Sigmoid colon (tissue), 7 donors: Measurements from ENCODE around the gene USP25. TPM values are rescaled to one million over a fixed set of nuclear protein-coding genes. Genes with fewer than 3 reads are reported as not detected.

ENCODE experiments used
- DNase-seq: peaks from one replicate; pipeline ENCODE4 v3.0.0-alpha.2; 2019
- H3K27ac ChIP-seq, 4 donors: fragments of 200-600 bp; sonication (generic); one replicate each; pipeline ENCODE4 v1.5.1; 2016 to 2019; ENCODE audit warnings: mild to moderate bottlenecking in 1 of 4
- H3K27me3 ChIP-seq, 3 donors: fragments of 200-600 bp; sonication (generic); one replicate each; pipeline ENCODE4 v1.5.1; 2019; ENCODE audit warnings: mild to moderate bottlenecking in 1 of 3
- H3K36me3 ChIP-seq, 4 donors: fragments of 200-600 bp; sonication (generic); one replicate each; pipeline ENCODE4 v1.5.1; 2016 to 2019
- H3K4me1 ChIP-seq, 4 donors: fragments of 200-600 bp; sonication (generic); one replicate each; pipeline ENCODE4 v1.5.1; 2017 to 2019
- H3K4me3 ChIP-seq, 4 donors: fragments of 200-600 bp; sonication (generic); one replicate each; pipeline ENCODE4 v1.5.1; 2017 to 2019; ENCODE audit warnings: mild to moderate bottlenecking in 2 of 4, moderate library complexity in 1 of 4
- H3K9me3 ChIP-seq, 4 donors: fragments of 200-600 bp in 3 of 4; sonication (generic) in 3 of 4; one replicate each; pipeline versions ENCODE4 v1.5.1 to v1.6.1; 2013 to 2019
- CTCF ChIP-seq, 4 experiments: fragments of 450-650 bp in 3 of 4; fragments of 200-600 bp in 1 of 4; IDR thresholded peaks; one replicate each; pipeline ENCODE4 v1.5.1; 2016 to 2019; ENCODE audit warnings: antibody characterized with exemption in 4 of 4, mild to moderate bottlenecking in 3 of 4, moderate library complexity in 2 of 4
- EP300 ChIP-seq, 4 donors: sonication (generic); formaldehyde crosslinking; IDR thresholded peaks; one replicate each; pipeline ENCODE4 v1.6.1; 2017; ENCODE audit warnings: antibody characterized with exemption in 4 of 4
- POLR2A ChIP-seq, 2 donors: fragments of 450-650 bp; IDR thresholded peaks; one replicate each; pipeline ENCODE4 v1.6.1; 2016; ENCODE audit warnings: antibody characterized with exemption in 2 of 2, mild to moderate bottlenecking in 2 of 2, moderate library complexity in 2 of 2
- POLR2AphosphoS5 ChIP-seq, 4 donors: sonication (generic); formaldehyde crosslinking; IDR thresholded peaks; one replicate each; pipeline ENCODE4 v1.6.1; 2017; ENCODE audit warnings: antibody characterized with exemption in 4 of 4
- WGBS, 2 donors: extraction: QIAGEN DNeasy Blood & Tissue Kit; methylation state at CpG; one replicate each; pipeline ENCODE4 v1.1.7; 2013; 5-methylcytosine and 5-hydroxymethylcytosine counted together
- intact Hi-C: fragments of 100-400 bp; cut with DNase I; formaldehyde crosslinking; loops from one replicate; pipeline ENCODE4 v1.15.1; 2023
- polyA plus RNA-seq, 3 donors: library from polyadenylated mRNA; stranded (reverse); fragments of 200-250 nt; gene quantifications; one replicate each; pipeline ENCODE4 v1.2.3, GENCODE V29; 2013
- total RNA-seq, 4 donors: library from RNA; depleted of rRNA; stranded (reverse); fragments of >200 nt; gene quantifications; one replicate each; pipeline ENCODE4 v1.1.0, GENCODE V29; 2016
- donor health status: healthy with polysubstance abuse.
- donor health status: Bipolar disorder and iron deficiency.
- donor health status: healthy.

Gene USP25
- total and polyA plus RNA-seq, 7 donors: 10.2 to 54.0 (median 37.9) TPM

DNA sequence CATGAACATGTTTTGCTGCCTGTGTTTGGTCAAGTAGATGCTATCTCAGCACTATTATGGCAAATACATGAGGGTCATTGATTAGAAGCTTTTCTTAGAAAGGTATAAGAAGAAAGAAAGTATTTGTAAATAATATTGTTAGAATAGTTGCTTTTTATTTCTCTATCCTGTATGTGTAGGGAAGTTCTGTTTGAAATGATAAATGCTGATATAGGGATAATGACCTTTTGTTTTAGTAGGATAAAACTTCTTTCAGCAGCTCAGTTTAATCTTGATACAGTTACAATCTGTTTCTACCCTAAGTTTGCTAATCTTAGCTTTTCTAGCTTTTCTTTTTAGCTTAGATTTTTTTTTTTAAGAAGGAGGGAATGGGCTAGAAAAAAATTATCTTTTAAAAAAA lies 63.3 kb downstream of the USP25 start:
- Histone ChIP-seq H3K27ac (no peak overlapping the region), H3K27me3 (no peaks in the 10 kb centered on the region), H3K4me1 (peaks cover 0 to 10% (median 8%) of the 10 kb centered on the region in 4 donors), H3K4me3 (no peak overlapping the region), H3K9me3 (no peaks in the 10 kb centered on the region), H3K36me3 (no peaks in the 10 kb centered on the region)
- intact Hi-C loops: no loop called here
- no peak for TF ChIP-seq EP300 (IDR thresholded peaks at IDR 0.05)
- no peak for TF ChIP-seq CTCF (IDR thresholded peaks at IDR 0.05)
- no peak for TF ChIP-seq POLR2A (IDR thresholded peaks at IDR 0.05)
- TF ChIP-seq POLR2AphosphoS5 (IDR thresholded peaks at IDR 0.05): no peak
- no peak for DNase-seq

DNA sequence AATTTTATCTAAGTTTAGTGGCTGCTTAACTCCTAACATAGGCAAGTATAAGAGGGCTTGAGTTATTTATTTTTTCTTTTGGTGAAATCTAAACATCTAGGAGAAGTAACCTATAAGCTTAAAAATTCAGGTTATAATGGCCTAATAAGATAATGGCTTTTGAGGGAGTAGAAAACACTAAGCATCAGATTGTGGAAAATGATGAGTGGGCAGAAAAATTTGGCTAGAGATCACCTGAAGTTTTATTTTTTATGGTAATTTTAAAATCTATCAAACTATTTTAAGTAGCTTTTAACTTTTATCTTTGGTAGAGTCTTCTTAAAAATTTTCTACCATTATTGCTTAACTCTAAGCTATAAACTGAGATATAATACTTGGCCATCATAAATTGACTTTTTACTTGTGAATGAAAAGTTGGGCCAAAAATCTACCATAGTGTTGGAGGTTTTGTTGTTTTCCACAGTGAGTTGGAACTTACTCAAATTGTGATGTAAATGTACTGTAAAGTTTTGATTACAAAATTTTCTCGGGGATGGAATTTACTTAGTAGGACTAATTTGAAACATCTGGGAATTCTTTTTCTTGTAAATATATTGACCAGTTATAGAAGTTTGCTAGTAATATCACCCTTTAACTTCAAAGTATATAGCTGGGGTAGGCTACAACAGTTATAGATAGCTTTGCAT lies 63.9 kb downstream of the USP25 start:
- Histone ChIP-seq H3K27me3 (no peaks in the 10 kb centered on the region), H3K4me1 (peaks cover 0 to 10% (median 5%) of the 10 kb centered on the region in 4 donors), H3K4me3 (no peak overlapping the region), H3K36me3 (no peaks in the 10 kb centered on the region), H3K9me3 (no peaks in the 10 kb centered on the region), H3K27ac (no peak overlapping the region)
- WGBS, 2 donors: 84 to 85% methylated on average over 1 of the region's 1 CpG
- no peak for DNase-seq
- intact Hi-C loops: no loop called here
- no peak for TF ChIP-seq CTCF (IDR thresholded peaks at IDR 0.05)
- TF ChIP-seq POLR2AphosphoS5 (IDR thresholded peaks at IDR 0.05): no peak
- TF ChIP-seq EP300 (IDR thresholded peaks at IDR 0.05): no peak
- TF ChIP-seq POLR2A (IDR thresholded peaks at IDR 0.05): no peak

DNA sequence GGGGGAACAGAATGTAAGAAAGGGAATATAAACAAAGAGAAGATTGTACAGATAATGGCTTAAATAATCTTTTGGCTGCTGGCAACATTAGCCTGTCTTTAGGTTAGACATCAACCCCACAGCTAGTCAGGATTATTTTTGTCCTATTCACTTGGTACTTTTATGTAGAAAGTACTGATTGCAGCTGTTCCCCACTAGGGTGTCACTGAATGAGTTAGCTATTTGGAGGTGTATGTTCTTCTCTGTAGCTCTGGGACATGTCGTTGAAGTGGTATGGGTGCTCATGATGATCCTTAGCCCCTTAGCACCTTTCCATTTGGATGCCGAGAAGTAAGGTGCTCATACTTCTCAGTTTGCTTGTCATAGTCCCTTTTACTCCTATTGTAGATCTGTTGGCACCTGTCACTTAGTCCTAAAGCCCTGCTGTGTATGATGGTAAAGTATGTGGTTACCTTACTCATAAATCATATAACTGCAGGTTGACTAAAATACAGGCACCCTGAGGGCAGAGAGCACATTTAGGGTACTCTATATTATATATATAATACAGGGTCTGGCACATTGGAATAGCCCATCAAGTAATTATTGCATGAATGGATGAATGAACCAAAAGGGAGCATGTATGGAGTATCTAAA lies 64.6 kb downstream of the USP25 start:
- no peak for DNase-seq

GRCh38 chr21:15795533-15795932 lies 65.8 kb downstream of the USP25 start:
- no peaks in the 10 kb centered on the region for H3K27me3 ChIP-seq
- DNase-seq: no peak
- no peak overlapping the region for H3K4me3 ChIP-seq
- H3K27ac ChIP-seq: no peak overlapping the region
- no peak for TF ChIP-seq CTCF (IDR thresholded peaks at IDR 0.05)
- TF ChIP-seq POLR2AphosphoS5 (IDR thresholded peaks at IDR 0.05): no peak
- no peak for TF ChIP-seq EP300 (IDR thresholded peaks at IDR 0.05)
- TF ChIP-seq POLR2A (IDR thresholded peaks at IDR 0.05): no peak
- intact Hi-C loops: no loop called here
- peaks cover 0 to 6% (median 3%) of the 10 kb centered on the region in 4 donors for H3K4me1 ChIP-seq
- H3K36me3 ChIP-seq: no peaks in the 10 kb centered on the region
- 94 to 95% methylated on average over 4 of the region's 4 CpGs for WGBS, 2 donors
- no peaks in the 10 kb centered on the region for H3K9me3 ChIP-seq

More for the DNA sequence above, 64.6 kb downstream of the USP25 start:
- TF ChIP-seq CTCF (IDR thresholded peaks at IDR 0.05): no peak
- no peak for TF ChIP-seq EP300 (IDR thresholded peaks at IDR 0.05)
- no peak for TF ChIP-seq POLR2A (IDR thresholded peaks at IDR 0.05)
- no peak for TF ChIP-seq POLR2AphosphoS5 (IDR thresholded peaks at IDR 0.05)
- Histone ChIP-seq H3K9me3 (no peaks in the 10 kb centered on the region), H3K36me3 (no peaks in the 10 kb centered on the region), H3K4me1 (peaks cover 0 to 6% (median 5%) of the 10 kb centered on the region in 4 donors), H3K27ac (no peak overlapping the region), H3K27me3 (no peaks in the 10 kb centered on the region), H3K4me3 (no peak overlapping the region)
- 94 to 99% methylated on average over 2 of the region's 2 CpGs for WGBS, 2 donors
- intact Hi-C loops: no loop called here
